Adrenal gland (tissue), 12 donors: Measurements from ENCODE around the gene CCR9. TPM values are rescaled to one million over a fixed set of nuclear protein-coding genes. Genes with fewer than 3 reads are reported as not detected.

Experiments used
- DNase-seq, 7 donors: peaks; one replicate each; pipeline ENCODE4 v3.0.0-alpha.2; 2019 to 2020
- H3K27ac ChIP-seq, 5 donors: fragments of 200-600 bp; sonication (generic) in 4 of 5; 1 replicate in 3 of 5; 2 replicates in 2 of 5; pipeline versions ENCODE4 v1.5.1 to v1.8.0; 2016 to 2020; ENCODE audit warnings: mild to moderate bottlenecking in 1 of 5
- H3K27me3 ChIP-seq: fragments of 200-600 bp; 2 replicates; pipeline ENCODE4 v1.8.0; 2021
- H3K36me3 ChIP-seq, 2 donors: fragments of 200-600 bp; replicated peaks in 1 of 2; 1 replicate in 1 of 2; 2 replicates in 1 of 2; pipeline versions ENCODE4 v1.5.1 to v1.8.0; 2018 to 2022
- H3K4me1 ChIP-seq, 2 donors: fragments of 200-600 bp; replicated peaks in 1 of 2; 1 replicate in 1 of 2; 2 replicates in 1 of 2; pipeline versions ENCODE4 v1.5.1 to v1.8.0; 2018 to 2021
- H3K4me3 ChIP-seq, 4 donors: fragments of 200-600 bp; sonication (generic) in 3 of 4; one replicate each; pipeline ENCODE4 v1.5.1; 2016 to 2018
- H3K9me3 ChIP-seq, 3 donors: fragments of 200-600 bp; sonication (generic) in 1 of 3; replicated peaks in 1 of 3; 1 replicate in 2 of 3; 2 replicates in 1 of 3; pipeline versions ENCODE4 v1.5.1 to v1.8.0; 2016 to 2021
- CTCF ChIP-seq, 6 experiments: fragments of 450-650 bp in 4 of 6; fragments of 200-600 bp in 2 of 6; sonication (generic) in 1 of 6; IDR thresholded peaks; 1 replicate in 5 of 6; 2 replicates in 1 of 6; pipeline versions ENCODE4 v1.5.1 to v1.8.0; 2016 to 2021; ENCODE audit warnings: antibody characterized with exemption in 6 of 6, mild to moderate bottlenecking in 2 of 6, moderate library complexity in 1 of 6
- POLR2A ChIP-seq, 2 donors: fragments of 450-650 bp; IDR thresholded peaks; one replicate each; pipeline ENCODE4 v1.6.1; 2017; ENCODE audit warnings: antibody characterized with exemption in 2 of 2, mild to moderate bottlenecking in 2 of 2, moderate library complexity in 1 of 2
- WGBS, 4 donors: extraction: QIAGEN DNeasy Blood & Tissue Kit in 2 of 4; methylation state at CpG; one replicate each; pipeline versions ENCODE4 v1.1.5 to v1.1.7; 2013 to 2017; 5-methylcytosine and 5-hydroxymethylcytosine counted together
- intact Hi-C, 2 donors: fragments of 100-400 bp; cut with DNase I; formaldehyde crosslinking; loops; one replicate each; pipeline versions ENCODE4 v1.14.1 to v1.15.0; 2022 to 2023
- polyA plus RNA-seq, 3 donors: library from polyadenylated mRNA; stranded (reverse); fragments of 200-250 nt in 2 of 3; fragments of 350-450 nt in 1 of 3; fragmentation: Illumina TruSeq in 1 of 3; extraction: RNeasy Lipid Tissue Mini Kit (QIAGEN cat#74804) in 1 of 3; gene quantifications; one replicate each; pipeline ENCODE4 v1.2.3, GENCODE V29; 2013 to 2014
- total RNA-seq, 9 donors: library from RNA; depleted of rRNA in 4 of 9; stranded (reverse); fragments of >200 nt in 4 of 9; fragments of 120-200 nt in 1 of 9; fragmentation: NEBNext Ultra II Directional in 1 of 9; extraction: Animal tissue kit (Norgen Biotek cat#: 25700) in 1 of 9; gene quantifications; one replicate each; pipeline versions ENCODE4 v1.1.0 to v1.2.4, GENCODE V29; 2013 to 2023
- donor health status: healthy with polysubstance abuse.
- donor health status: Bipolar disorder and iron deficiency.
- donor health status: DM: yes; HTN: yes; CAD: no.
- donor health status: DM: no; HTN: no; CAD: no.
- donor health status: DM: no; HTN: no; CAD: no.
- donor health status: DM: yes; HTN: yes; CAD: no.

Gene CCR9
- total and polyA plus RNA-seq, 12 donors, result 0.57 TPM; not detected in 11

GRCh38 chr3:45943207-45943846, 57.0 kb downstream of the CCR9 start, which contains the start of gene CXCR6:
TSS of gene CXCR6 (plus strand) at chr3:45943464. CDS start at chr3:45946482, 3,018 bp downstream.
- TF ChIP-seq CTCF (IDR thresholded peaks at IDR 0.05), result no peak
- no peak for TF ChIP-seq POLR2A (IDR thresholded peaks at IDR 0.05)
- intact Hi-C loops, result no loop called here
- Histone ChIP-seq H3K27me3 (no peaks in the 10 kb centered on the region), H3K9me3 (no peaks in the 10 kb centered on the region), H3K4me3 (no peak within 1 kb of the TSS), H3K36me3 (peaks cover 0 to 15% of the 10 kb centered on the region in 2 donors), H3K4me1 (no peaks in the 10 kb centered on the region), H3K27ac (no peak within 1 kb of the TSS)
- DNase-seq, result no peak
- WGBS, 4 donors, result 96 to 97% (median 96%) methylated on average over 8 of the region's 8 CpGs

- 91 to 97% (median 92%) methylated on average over 4 to 5 of the region's 5 CpGs for WGBS, 4 donors
- intact Hi-C loops, result no loop called here
- TF ChIP-seq POLR2A (IDR thresholded peaks at IDR 0.05), result no peak
- TF ChIP-seq CTCF (IDR thresholded peaks at IDR 0.05), result no peak
- Histone ChIP-seq H3K27ac (no peak overlapping the region), H3K4me3 (no peak overlapping the region), H3K36me3 (peaks cover 0 to 30% of the 10 kb centered on the region in 2 donors), H3K27me3 (no peaks in the 10 kb centered on the region), H3K4me1 (no peaks in the 10 kb centered on the region), H3K9me3 (no peaks in the 10 kb centered on the region)
- DNase-seq, result no peak
Observed at GRCh38 chr3:45944830-45945620, 58.7 kb downstream of the CCR9 start.

GRCh38 chr3:45946307-45946706, 60.0 kb downstream of the CCR9 start:
- no peak for DNase-seq
- Histone ChIP-seq H3K9me3 (no peaks in the 10 kb centered on the region), H3K27ac (no peak overlapping the region), H3K36me3 (peaks cover 0 to 43% of the 10 kb centered on the region in 2 donors), H3K4me1 (no peaks in the 10 kb centered on the region), H3K4me3 (no peak overlapping the region), H3K27me3 (no peaks in the 10 kb centered on the region)
- intact Hi-C loops, result no loop called here
- 82 to 100% (median 100%) methylated on average over 1 of the region's 1 CpG; no CpG with 5 or more reads in 1 of the 4 donors for WGBS, 4 donors
- no peak for TF ChIP-seq POLR2A (IDR thresholded peaks at IDR 0.05)
- TF ChIP-seq CTCF (IDR thresholded peaks at IDR 0.05), result peak in 1 of 6 experiments; percentile 10

- DNase-seq, result no peak
- WGBS, 4 donors, result 80 to 91% (median 89%) methylated on average over 3 of the region's 3 CpGs
- no peaks in the 10 kb centered on the region for H3K27me3 ChIP-seq
- H3K9me3 ChIP-seq, result no peaks in the 10 kb centered on the region
- TF ChIP-seq POLR2A (IDR thresholded peaks at IDR 0.05) (no peak), CTCF (IDR thresholded peaks at IDR 0.05) (no peak)
- H3K36me3 ChIP-seq, result peaks cover 0 to 48% of the 10 kb centered on the region in 2 donors
- intact Hi-C loops, result no loop called here
- H3K27ac ChIP-seq, result no peak overlapping the region
- no peaks in the 10 kb centered on the region for H3K4me1 ChIP-seq
- no peak overlapping the region for H3K4me3 ChIP-seq
Observed at GRCh38 chr3:45946875-45947274, 60.5 kb downstream of the CCR9 start.
